WTC11 (cell line): Measurements from ENCODE around the gene AP5Z1. TPM values are rescaled to one million over a fixed set of nuclear protein-coding genes. Genes with fewer than 3 reads are reported as not detected.

ENCODE experiments used
- ATAC-seq: fragments of 200-7000 bp; cut with Tn5 transposase; 2 replicates; pipeline ENCODE4 v1.10.0; 2021; ENCODE audit warnings: mild to moderate bottlenecking, moderate library complexity
- CTCF ChIA-PET: fragments of 300-600 bp; sonication (Branson Sonifier 250); formaldehyde crosslinking; loops from one replicate; lab custom pipeline; 2021; ENCODE audit warnings: antibody characterized with exemption; lab: Charles Lee
- POLR2A ChIA-PET: fragments of 350-600 bp; sonication (Branson Sonifier 250); formaldehyde crosslinking; loops from one replicate; lab custom pipeline; 2021; ENCODE audit warnings: antibody characterized with exemption; lab: Charles Lee
- DNase-seq: peaks from one replicate; pipeline ENCODE4 v3.0.0; 2021; ENCODE audit warnings: low spot score
- H3K27ac Mint-ChIP-seq: 2 replicates; pipeline ENCODE4 v1.8.0; 2021; ENCODE audit warnings: mixed read lengths
- H3K27me3 Mint-ChIP-seq: 2 replicates; pipeline ENCODE4 v1.8.0; 2021; ENCODE audit warnings: low read depth, mild to moderate bottlenecking, moderate library complexity, mixed read lengths
- H3K36me3 Mint-ChIP-seq: 2 replicates; pipeline ENCODE4 v1.8.0; 2021; ENCODE audit warnings: mixed read lengths
- H3K4me1 Mint-ChIP-seq: 2 replicates; pipeline ENCODE4 v1.8.0; 2022; ENCODE audit warnings: mixed read lengths
- H3K4me3 Mint-ChIP-seq: 2 replicates; pipeline ENCODE4 v1.8.0; 2021; ENCODE audit warnings: mild to moderate bottlenecking, moderate library complexity, mixed read lengths
- H3K9me3 Mint-ChIP-seq: 2 replicates; pipeline ENCODE4 v1.8.0; 2021; ENCODE audit warnings: mixed read lengths
- AR ChIP-seq: fragments of 250-450 bp; sonication (Bioruptor Pico); IDR thresholded peaks from 2 replicates; pipeline ENCODE4 v1.9.0; 2021; ENCODE audit warnings: mild to moderate bottlenecking
- ATF2 ChIP-seq: sonication (generic); formaldehyde crosslinking; IDR thresholded peaks from 2 replicates; pipeline ENCODE4 v1.8.1; 2022; ENCODE audit warnings: low read depth, missing genetic modification reagents, borderline replicate concordance
- CTCF ChIP-seq: fragments of 200-600 bp; IDR thresholded peaks from 2 replicates; pipeline ENCODE4 v1.8.0; 2022; ENCODE audit warnings: antibody characterized with exemption
- E2F5 ChIP-seq: sonication (generic); formaldehyde crosslinking; IDR thresholded peaks from 2 replicates; pipeline ENCODE4 v1.8.1; 2022; ENCODE audit warnings: mild to moderate bottlenecking, moderate library complexity, missing genetic modification reagents
- EMX1 ChIP-seq: fragments of 250-450 bp; sonication (Bioruptor Pico); IDR thresholded peaks from 2 replicates; pipeline ENCODE4 v1.8.0; 2021; ENCODE audit warnings: mild to moderate bottlenecking
- FOXK1 ChIP-seq: sonication (generic); formaldehyde crosslinking; IDR thresholded peaks from 2 replicates; pipeline ENCODE4 v1.8.0; 2022; ENCODE audit warnings: mild to moderate bottlenecking, moderate library complexity, missing genetic modification reagents
- FOXP1 ChIP-seq: sonication (generic); formaldehyde crosslinking; IDR thresholded peaks from 2 replicates; pipeline ENCODE4 v1.8.0; 2022; ENCODE audit warnings: missing genetic modification reagents, mild to moderate bottlenecking, moderate library complexity, borderline replicate concordance
- GABPB1 ChIP-seq: sonication (generic); formaldehyde crosslinking; IDR thresholded peaks from 2 replicates; pipeline ENCODE4 v1.8.1; 2023; ENCODE audit warnings: mild to moderate bottlenecking, missing genetic modification reagents
- GRHL2 ChIP-seq: fragments of 250-450 bp; sonication (Bioruptor Pico); IDR thresholded peaks from 2 replicates; pipeline ENCODE4 v1.8.0; 2022; ENCODE audit warnings: mild to moderate bottlenecking, moderate library complexity; ENCODE audit not compliant: insufficient replicate concordance, severe bottlenecking
- HMGA2 ChIP-seq: fragments of 250-450 bp; sonication (Bioruptor Pico); IDR thresholded peaks from 2 replicates; pipeline ENCODE4 v1.4.0; 2021; ENCODE audit warnings: mild to moderate bottlenecking, moderate library complexity
- NFATC4 ChIP-seq: fragments of 250-450 bp; sonication (Bioruptor Pico); IDR thresholded peaks from 2 replicates; pipeline ENCODE4 v1.9.0; 2021; ENCODE audit warnings: mild to moderate bottlenecking
- NFYB ChIP-seq: sonication (generic); formaldehyde crosslinking; conservative IDR thresholded peaks from 2 replicates; pipeline ENCODE4 v1.8.0; 2022; ENCODE audit warnings: low read depth, missing genetic modification reagents
- RORB ChIP-seq: fragments of 250-450 bp; sonication (Bioruptor Pico); IDR thresholded peaks from 2 replicates; pipeline ENCODE4 v1.9.0; 2021; ENCODE audit warnings: mild to moderate bottlenecking
- SMAD3 ChIP-seq: sonication (generic); formaldehyde crosslinking; IDR thresholded peaks from 2 replicates; pipeline ENCODE4 v1.8.0; 2022; ENCODE audit warnings: missing genetic modification reagents, mild to moderate bottlenecking, borderline replicate concordance
- SMAD4 ChIP-seq: sonication (generic); formaldehyde crosslinking; IDR thresholded peaks from 2 replicates; pipeline ENCODE4 v1.8.0; 2022; ENCODE audit warnings: mild to moderate bottlenecking, missing genetic modification reagents
- SP1 ChIP-seq: sonication (generic); formaldehyde crosslinking; conservative IDR thresholded peaks from 2 replicates; pipeline ENCODE4 v1.8.1; 2022; ENCODE audit warnings: missing genetic modification reagents
- TEAD4 ChIP-seq: sonication (generic); formaldehyde crosslinking; IDR thresholded peaks from 2 replicates; pipeline ENCODE4 v1.8.0; 2022; ENCODE audit warnings: mild to moderate bottlenecking, missing genetic modification reagents
- TP53 ChIP-seq: sonication (generic); formaldehyde crosslinking; IDR thresholded peaks from 2 replicates; pipeline ENCODE4 v1.8.1; 2023; ENCODE audit warnings: mild to moderate bottlenecking, missing genetic modification reagents
- ZBTB43 ChIP-seq: sonication (generic); formaldehyde crosslinking; IDR thresholded peaks from 2 replicates; pipeline ENCODE4 v1.8.1; 2023; ENCODE audit warnings: mild to moderate bottlenecking, missing genetic modification reagents
- ZNF396 ChIP-seq: fragments of 250-450 bp; sonication (Bioruptor Pico); IDR thresholded peaks from 2 replicates; pipeline ENCODE4 v1.8.0; 2021; ENCODE audit warnings: mild to moderate bottlenecking, moderate library complexity, borderline replicate concordance
- ZNF416 ChIP-seq: fragments of 250-450 bp; sonication (Bioruptor Pico); IDR thresholded peaks from 2 replicates; pipeline ENCODE4 v1.9.0; 2021; ENCODE audit warnings: mild to moderate bottlenecking, inconsistent platforms
- ZNF512 ChIP-seq: sonication (generic); formaldehyde crosslinking; IDR thresholded peaks from 2 replicates; pipeline ENCODE4 v1.8.1; 2022; ENCODE audit warnings: missing genetic modification reagents, borderline replicate concordance
- total RNA-seq: library from RNA; stranded (reverse); gene quantifications from 3 replicates; pipeline ENCODE4 v1.2.3, GENCODE V29; 2021

Gene AP5Z1
- total RNA-seq, 1 experiment from 2014 or later, result 29.4 TPM

GRCh38 chr7:4808565-4808964 is 33.1 kb downstream of the AP5Z1 start:
- DNase-seq, result no peak
- CTCF ChIA-PET, result interaction anchor here (0.9 to 3.7 kb wide), 3 partner anchors 10 to 21 kb away, joined by 3 to 37 read pairs (median 6); no protein-coding TSS in a partner anchor
- ATAC-seq, result no peak
- peaks cover 4% of the 10 kb centered on the region for H3K4me1 Mint-ChIP-seq
- H3K27me3 Mint-ChIP-seq, result peaks cover 24% of the 10 kb centered on the region
- H3K36me3 Mint-ChIP-seq, result peaks cover 3% of the 10 kb centered on the region; the same call in 1 of the 2 replicates
- POLR2A ChIA-PET, result interaction anchor here (1.1 kb wide), 1 partner anchor 74 kb away, joined by 4 read pairs; no protein-coding TSS in a partner anchor
- peaks cover 7% of the 10 kb centered on the region for H3K9me3 Mint-ChIP-seq
- H3K27ac Mint-ChIP-seq, result no peak overlapping the region
- H3K4me3 Mint-ChIP-seq, result peak overlapping the region; percentile 29
- no peak for TF ChIP-seq SMAD4
- no peak for TF ChIP-seq NFYB (CRISPR knock-in tag)
- no peak for TF ChIP-seq GABPB1 (CRISPR knock-in tag)
- TF ChIP-seq SP1 (CRISPR knock-in tag), result no peak
- no peak for TF ChIP-seq ZNF512 (CRISPR knock-in tag)
- no peak for TF ChIP-seq ATF2 (CRISPR knock-in tag)
- TF ChIP-seq SMAD3 (CRISPR knock-in tag), result no peak
- TF ChIP-seq E2F5 (CRISPR knock-in tag), result no peak
- TF ChIP-seq, all 79 proteins: peak for 0

- H3K9me3 Mint-ChIP-seq, result peaks cover 7% of the 10 kb centered on the region
- H3K36me3 Mint-ChIP-seq, result peaks cover 3% of the 10 kb centered on the region; the same call in 1 of the 2 replicates
- peaks cover 24% of the 10 kb centered on the region for H3K27me3 Mint-ChIP-seq
- DNase-seq (no peak), ATAC-seq (no peak)
- POLR2A ChIA-PET, result no interaction called here
- CTCF ChIA-PET, result interaction anchor here (0.9 to 2.1 kb wide), 2 partner anchors 11 to 21 kb away, joined by 3 to 6 read pairs; no protein-coding TSS in a partner anchor
- H3K4me3 Mint-ChIP-seq, result peak overlapping the region; percentile 34; the same call in 1 of the 2 replicates
- TF ChIP-seq TEAD4 (CRISPR knock-in tag) (no peak), HMGA2 (CRISPR knock-in tag) (no peak), FOXP1 (CRISPR knock-in tag) (no peak), AR (no peak), ZNF416 (CRISPR knock-in tag) (no peak), CTCF (no peak), ATF2 (CRISPR knock-in tag) (no peak), FOXK1 (CRISPR knock-in tag) (no peak), EMX1 (CRISPR knock-in tag) (no peak), TP53 (no peak), RORB (no peak), GRHL2 (CRISPR knock-in tag) (no peak), NFATC4 (CRISPR knock-in tag) (no peak), ZBTB43 (CRISPR knock-in tag) (no peak), SMAD3 (CRISPR knock-in tag) (no peak), ZNF396 (CRISPR knock-in tag) (no peak)
- H3K4me1 Mint-ChIP-seq, result peaks cover under 1% of the 10 kb centered on the region; the same call in 1 of the 2 replicates
- H3K27ac Mint-ChIP-seq, result no peak overlapping the region
Measured at GRCh38 chr7:4809091-4809591, 33.7 kb downstream of the AP5Z1 start.
